HG02973 (cell line): Measurements from ENCODE around the gene ZCWPW1.
"Not testable (repeated sequence)": the region's sequence is repeated elsewhere in the genome, so short reads cannot be mapped to it uniquely, and the experiment has no call there.

Experiments used
- ATAC-seq: cut with Tn5 transposase; IDR thresholded peaks from one replicate; pipeline ENCODE4 v1.9.1; 2021; ENCODE audit warnings: moderate library complexity; ENCODE audit not compliant: unreplicated experiment

ZCWPW1 gene

DNA sequence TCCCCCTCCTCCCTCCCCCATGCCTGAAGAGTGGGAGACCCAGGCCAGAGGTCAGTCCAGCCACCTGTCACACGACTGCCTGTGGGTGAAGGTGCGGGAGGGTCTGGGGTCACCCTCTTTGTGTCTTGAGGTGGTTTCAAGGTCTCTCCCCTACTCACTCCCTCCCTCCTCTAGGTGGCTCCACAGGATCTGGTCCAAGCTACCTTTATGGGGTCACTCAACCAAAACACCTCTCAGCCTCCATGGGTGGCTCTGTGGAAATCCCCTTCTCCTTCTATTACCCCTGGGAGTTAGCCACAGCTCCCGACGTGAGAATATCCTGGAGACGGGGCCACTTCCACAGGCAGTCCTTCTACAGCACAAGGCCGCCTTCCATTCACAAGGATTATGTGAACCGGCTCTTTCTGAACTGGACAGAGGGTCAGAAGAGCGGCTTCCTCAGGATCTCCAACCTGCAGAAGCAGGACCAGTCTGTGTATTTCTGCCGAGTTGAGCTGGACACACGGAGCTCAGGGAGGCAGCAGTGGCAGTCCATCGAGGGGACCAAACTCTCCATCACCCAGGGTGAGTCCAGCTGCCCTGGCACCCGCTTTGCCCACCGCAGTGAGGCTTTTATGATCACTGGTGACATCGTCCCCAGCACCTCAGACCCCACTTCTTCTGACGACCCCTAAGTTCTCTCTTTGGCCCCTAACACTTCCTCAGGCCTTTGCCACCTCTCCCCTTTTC lies 54.5 kb downstream of the ZCWPW1 start:
- ATAC-seq: not testable (repeated sequence)

DNA sequence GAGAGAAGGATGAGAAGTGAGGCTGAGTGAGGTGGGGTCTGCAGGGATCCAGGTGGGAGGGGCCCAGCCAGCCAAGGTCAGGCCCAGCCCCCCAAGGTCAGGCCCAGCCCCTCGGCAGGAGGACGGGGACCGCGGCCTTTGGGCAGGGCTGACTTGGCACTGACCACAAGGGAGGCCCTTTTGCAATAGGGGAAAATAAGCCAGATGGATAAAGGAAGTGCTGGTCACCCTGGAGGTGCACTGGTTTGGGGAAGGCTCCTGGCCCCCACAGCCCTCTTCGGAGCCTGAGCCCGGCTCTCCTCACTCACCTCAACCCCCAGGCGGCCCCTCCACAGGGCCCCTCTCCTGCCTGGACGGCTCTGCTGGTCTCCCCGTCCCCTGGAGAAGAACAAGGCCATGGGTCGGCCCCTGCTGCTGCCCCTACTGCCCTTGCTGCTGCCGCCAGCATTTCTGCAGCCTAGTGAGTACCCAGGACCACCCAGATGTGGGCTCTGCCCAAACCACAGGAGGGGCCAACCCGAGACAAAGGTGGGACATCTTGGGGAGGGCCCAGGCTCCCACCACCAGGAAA lies 55.2 kb downstream of the ZCWPW1 start, which contains the start of gene PILRA:
PILRA (plus strand) TSS at position 227 of the 571 bp plus-strand sequence; CDS start at position 397, 170 bp downstream.
- no peak for ATAC-seq

DNA sequence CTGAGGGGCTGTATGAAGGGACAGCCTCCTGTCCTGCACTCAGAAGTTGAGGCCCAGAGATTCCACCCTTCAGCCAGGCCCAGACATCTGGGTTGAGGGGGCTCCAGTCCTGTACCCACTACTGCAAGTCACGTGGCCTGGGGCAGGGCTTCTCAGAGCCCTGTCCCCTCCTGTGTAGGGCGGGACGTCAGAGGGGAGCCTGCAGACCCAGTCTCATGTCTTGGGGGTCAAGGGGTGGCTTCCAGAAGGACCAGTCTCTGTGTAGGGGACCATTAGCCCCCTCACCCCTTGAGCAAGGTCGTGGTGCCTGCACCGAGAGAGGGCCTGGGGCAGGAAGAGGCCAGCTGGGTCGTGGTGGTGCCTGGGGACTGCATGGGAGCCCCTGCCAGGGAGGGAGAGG lies 55.8 kb downstream of the ZCWPW1 start:
- no peak for ATAC-seq

DNA sequence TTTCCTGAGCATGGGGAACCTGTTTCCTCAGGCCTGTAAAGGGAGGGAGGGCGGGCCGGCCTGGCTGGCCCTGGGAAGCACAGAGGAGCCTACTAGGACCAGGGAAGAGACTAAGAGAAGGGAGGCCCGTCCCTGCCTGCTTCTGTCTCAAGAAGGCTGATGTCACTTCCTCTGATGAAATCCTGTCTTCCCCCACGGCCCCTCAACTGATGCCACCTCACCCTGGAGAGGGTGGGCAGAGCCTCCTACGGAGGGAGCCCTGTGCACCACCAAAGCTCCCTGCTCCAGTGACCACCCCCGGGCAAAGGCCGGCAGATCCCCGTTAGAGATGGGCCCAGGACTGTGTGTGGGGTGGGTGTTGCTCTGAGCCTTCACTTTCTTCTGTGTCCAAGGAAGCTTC lies 56.2 kb downstream of the ZCWPW1 start:
- ATAC-seq: no peak

DNA sequence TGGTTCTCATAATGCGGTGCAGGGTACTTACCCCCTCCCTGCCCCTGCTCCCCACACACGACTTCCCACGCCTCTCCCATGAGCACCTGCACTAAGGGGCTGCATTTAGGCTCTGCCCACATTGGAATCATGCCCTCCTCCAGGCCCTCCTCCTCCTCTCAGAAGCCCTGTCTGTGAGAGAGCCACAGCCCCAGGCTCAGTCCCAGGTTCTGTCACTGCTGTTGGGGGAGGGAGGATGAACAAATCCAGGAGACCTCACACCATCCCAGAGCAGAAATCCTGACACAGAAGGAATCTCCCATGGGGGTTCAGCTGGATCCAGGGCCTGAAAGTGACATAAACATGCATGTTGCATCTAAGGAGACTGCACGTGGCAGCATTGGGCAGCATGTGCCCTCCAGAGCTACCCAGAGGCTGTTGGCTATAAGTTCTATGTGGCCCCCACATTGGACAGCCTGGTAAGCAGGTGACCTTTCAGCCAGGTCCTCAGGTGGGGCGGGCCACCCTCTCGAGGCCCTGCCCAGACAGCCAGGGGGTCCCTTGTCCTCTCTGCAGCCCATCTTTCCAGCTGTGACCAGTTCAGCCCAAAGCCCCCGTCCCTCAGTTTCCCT lies 56.8 kb downstream of the ZCWPW1 start:
- no peak for ATAC-seq

DNA sequence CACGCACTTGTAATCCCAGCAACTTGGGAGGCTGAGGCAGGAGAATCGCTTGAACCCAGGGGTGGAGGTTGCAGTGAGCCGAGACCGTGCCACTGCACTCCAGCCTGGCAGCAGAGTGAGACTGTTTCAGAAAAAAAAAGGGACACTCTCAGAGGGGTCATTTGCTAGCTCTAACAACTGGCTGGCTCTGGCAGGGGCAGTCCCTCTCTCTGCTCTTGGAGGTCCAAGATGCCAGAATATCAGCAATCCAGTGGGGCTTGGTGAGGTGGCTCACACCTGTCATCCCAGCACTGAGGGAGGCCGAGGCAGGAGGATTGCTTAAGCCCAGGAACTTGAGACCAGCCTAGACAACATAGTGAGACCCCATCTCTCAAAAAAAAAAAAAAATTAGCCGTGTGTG lies 57.8 kb downstream of the ZCWPW1 start:
- ATAC-seq: no peak

DNA sequence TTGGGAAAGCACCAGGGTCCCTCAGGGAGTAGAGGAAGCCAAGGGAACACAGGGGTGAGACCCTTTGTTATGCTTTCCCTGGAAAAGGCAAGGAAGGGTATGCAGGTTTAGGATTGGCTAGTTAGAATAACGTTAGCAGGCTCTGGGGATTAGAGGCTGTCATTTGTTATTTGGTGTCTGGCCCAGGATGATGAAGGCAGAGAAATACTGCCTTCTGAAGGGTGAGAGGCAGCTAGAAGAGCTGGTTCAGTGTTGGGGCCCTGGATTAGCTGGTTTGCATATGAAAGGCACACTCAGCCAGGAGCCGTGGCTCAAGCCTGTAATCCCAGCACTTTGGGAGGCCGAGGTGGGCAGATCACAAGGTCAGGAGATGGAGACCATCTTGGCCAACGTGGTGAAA lies 58.2 kb downstream of the ZCWPW1 start:
- ATAC-seq: no peak

DNA sequence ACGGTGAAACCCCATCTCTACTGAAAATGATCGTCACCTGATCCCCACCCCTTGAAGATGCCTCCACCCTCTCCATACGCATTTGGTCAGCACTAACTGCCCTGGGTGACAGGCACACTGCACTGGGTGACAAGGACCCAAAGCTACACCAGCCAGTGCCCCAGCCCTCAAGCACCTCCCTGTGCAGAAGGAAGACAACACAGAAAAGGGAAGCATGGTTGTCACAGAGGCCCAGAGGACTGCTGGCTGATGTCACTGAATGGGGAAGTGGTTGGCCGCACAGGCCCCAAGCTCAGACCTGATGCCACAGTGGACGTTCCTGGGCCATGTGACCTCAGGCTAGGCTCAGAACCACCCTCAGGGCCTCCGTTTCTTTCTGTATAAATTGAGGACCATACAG lies 59.4 kb downstream of the ZCWPW1 start:
- ATAC-seq: peak; percentile 51

DNA sequence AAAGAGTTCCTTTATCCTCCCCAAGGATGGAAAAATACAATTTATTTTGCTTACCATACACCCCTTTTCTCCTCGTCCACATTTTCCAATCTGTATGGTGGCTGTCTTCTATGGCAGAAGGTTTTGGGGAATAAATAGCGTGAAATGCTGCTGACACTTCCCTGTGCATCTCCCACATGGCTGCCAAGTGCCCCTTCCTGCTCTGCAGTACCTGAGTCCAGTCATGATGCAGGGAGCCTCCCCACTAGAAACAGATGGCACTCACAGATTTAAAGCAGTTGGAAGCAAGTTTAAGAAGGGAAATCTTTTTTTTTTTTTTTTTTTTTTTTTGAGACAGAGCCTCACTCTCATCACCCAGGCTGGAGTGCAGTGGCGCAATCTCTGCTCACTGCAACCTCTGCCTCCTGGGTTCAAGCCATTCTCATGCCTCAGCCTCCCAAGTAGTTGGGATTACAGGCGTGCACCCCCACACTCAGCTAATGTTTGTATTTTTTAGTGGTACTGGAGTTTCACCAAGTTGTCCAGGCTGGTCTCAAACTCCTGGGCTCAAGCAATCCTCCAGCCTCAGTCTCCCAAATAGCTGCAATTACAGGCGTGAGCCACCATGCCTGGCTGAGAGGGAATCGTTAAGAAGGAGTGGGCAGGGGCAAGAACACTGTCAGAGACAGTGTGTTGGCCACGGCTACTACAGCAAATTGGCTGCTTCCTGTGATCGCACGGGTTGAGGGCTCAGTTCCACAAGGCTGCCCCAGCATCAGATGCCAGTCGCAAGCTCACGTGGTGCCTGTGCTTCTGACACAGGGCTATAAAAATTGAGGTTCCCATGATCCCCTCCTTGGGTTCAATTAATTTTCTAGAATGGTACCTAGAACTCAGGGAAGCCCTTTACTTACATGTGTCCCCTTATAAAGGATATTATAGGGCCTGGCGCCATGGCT lies 60.6 kb downstream of the ZCWPW1 start:
- no peak for ATAC-seq

DNA sequence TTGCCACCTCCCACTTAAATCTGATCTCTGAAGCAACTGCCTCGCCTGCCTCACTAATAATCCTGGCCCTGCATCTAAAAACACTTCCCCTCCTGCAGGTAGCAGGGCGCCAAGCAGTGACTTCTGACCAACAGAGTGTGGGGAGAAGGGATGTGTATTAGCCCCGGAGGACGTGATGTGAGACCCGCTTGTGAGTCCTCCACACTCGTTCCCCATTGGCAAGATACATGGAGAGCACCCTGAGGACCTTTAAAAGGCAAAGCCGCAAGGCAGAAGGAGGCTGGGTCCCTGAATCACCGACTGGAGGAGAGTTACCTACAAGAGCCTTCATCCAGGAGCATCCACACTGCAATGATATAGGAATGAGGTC lies 61.3 kb downstream of the ZCWPW1 start:
- no peak for ATAC-seq

DNA sequence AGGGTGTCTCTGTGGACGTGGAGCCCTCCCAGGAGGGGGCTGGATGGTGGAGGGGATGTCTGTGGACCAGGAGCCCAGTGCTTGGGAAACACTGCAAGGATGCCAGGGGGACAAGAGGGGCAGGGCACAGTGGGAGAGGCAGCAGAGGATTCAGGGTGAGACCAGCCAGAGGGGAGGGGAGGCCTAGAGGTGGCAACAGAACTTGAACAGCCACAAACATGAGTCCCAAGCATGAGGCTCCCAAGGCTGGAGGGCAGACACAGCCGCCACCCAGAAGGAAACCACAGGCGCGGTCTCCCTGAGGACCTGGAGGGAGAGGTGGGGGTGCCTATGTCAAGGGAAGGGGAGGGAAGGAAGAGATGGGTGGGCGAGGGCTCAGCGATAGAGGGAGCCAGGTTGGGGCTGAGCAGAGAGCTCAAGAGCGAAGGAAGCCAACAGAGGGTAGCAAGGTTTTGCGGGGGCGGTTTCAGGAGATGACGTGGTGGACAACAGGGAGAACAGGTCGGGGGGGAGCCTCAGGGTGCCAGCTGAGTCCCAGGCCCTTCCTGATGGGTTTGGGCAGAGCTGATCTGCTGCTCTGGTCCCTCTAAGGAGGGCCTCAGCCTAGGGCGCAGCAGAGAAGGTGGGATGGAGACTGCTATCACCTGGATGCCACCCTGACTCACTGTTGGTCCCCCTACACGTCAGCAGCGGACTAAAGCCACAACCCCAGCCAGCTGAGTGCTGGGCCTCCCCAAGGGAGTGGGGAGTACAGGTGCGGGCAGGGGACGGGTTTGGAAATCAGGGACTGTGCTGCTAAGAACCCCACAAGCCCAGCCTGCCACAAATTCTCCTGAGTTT lies 61.9 kb downstream of the ZCWPW1 start:
- ATAC-seq: no peak

DNA sequence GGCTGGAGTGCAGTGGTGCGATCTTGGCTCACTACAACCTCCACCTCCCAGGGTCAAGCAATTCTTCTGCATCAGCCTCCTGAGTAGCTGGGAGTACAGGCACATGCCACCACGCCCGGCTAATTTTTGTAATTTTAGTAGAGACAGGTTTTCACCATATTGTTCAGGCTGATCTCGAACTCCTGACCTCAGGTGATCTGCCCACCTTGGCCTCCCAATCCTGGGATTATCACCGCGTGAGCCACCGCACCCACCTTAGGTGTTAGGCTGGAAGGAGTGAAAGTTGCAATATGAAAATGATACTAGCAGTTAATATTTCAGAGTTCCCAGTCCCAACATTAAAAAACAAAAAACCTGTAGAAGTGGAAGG lies 62.5 kb downstream of the ZCWPW1 start:
- ATAC-seq: not testable (repeated sequence)

DNA sequence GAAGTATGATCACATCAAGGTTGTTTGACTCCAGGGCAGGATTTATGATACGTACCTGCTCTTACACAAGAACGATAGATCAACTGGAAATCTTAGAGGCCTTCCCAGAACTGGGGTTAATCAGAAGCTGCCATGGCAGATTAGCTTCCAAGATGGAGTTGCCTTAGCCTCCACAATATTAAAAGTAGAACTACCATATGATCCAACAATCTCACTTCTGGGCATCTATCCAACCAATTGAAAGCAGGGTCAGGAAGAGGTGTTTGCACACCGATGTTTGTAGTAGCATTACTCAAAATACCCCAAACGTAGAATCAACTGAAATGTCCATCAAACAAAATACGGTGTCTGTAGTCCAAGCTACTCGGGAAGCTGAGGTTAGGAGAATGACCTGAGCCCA lies 64.0 kb downstream of the ZCWPW1 start:
- no peak for ATAC-seq

DNA sequence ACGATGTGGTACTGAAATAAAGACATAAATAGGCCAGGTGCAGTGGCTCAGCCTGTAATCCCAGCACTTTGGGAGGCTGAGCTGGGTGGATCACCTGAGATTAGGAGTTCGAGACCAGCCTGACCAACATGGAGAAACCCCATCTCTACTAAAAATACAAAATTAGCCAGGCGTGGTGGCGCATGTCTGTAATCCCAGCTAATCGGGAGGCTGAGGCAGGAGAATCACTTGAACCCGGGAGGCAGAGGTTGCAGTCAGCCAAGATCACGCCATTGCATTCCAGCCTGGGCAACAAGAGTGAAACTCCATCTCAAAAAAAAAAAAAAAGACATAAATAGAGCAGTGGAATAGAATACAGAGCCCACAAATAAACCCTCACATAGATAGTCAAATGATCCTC lies 64.7 kb downstream of the ZCWPW1 start:
- ATAC-seq: not testable (repeated sequence)

DNA sequence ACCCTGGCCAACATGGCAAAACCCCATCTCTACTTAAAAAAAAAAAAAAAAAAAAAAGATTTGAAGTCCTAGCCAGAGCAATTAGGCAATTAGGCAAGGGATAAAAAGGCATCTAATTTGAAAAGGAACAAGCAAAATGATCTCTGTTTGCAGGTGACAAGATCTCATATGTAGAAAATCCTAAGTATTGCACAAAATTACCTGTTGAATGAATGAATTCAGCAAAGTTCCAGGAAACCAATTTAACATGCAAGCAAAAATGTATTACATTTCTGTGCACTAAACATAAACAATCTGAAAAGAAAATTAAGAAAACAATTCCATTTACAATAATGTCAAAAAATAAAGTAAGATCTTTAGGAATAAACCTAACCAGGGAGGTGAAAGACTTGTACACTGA lies 65.4 kb downstream of the ZCWPW1 start:
- no peak for ATAC-seq

DNA sequence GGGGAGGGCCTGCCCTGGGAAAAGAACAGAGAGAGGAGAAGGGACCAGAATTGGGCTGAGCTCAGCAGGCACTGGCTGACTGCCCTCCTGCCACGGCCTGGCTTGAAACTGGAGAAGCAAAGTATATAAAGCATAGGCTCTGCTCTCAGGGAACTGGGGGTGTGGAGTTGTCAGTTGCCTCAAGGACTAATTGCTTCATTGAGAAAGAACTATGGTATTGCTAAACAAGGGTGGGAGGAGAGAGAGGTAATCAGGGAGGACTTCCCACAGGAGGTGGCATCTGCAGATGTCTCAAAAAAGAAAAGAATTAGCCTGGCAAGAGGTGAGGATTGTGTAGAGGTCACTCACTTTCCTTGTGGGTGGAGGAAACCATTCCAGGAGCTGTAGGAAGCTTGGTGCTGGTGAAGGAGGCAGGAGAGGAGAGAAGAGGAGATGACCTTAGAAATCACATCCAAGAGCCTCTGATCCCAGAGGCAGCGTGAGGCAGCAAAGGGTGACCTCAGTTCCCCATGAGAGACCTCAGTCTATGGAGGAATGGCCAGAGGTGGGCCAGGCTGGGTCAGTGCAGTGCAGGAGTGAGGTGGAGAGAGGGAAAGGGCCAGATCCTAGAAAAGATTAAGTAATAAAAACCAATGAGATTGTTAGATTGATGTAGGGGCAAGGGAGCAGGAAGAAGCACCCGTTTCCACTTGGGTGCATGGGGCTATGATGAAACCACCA lies 68.2 kb downstream of the ZCWPW1 start:
- no peak for ATAC-seq

DNA sequence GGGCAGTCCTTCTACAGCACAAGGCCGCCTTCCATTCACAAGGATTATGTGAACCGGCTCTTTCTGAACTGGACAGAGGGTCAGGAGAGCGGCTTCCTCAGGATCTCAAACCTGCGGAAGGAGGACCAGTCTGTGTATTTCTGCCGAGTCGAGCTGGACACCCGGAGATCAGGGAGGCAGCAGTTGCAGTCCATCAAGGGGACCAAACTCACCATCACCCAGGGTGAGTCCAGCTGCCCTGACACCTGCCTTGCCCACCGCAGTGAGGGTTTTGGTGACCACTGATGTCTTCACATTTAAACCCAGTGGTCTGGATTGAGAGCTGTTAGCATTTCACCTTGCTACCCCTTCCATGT lies 69.7 kb downstream of the ZCWPW1 start:
- no peak for ATAC-seq

DNA sequence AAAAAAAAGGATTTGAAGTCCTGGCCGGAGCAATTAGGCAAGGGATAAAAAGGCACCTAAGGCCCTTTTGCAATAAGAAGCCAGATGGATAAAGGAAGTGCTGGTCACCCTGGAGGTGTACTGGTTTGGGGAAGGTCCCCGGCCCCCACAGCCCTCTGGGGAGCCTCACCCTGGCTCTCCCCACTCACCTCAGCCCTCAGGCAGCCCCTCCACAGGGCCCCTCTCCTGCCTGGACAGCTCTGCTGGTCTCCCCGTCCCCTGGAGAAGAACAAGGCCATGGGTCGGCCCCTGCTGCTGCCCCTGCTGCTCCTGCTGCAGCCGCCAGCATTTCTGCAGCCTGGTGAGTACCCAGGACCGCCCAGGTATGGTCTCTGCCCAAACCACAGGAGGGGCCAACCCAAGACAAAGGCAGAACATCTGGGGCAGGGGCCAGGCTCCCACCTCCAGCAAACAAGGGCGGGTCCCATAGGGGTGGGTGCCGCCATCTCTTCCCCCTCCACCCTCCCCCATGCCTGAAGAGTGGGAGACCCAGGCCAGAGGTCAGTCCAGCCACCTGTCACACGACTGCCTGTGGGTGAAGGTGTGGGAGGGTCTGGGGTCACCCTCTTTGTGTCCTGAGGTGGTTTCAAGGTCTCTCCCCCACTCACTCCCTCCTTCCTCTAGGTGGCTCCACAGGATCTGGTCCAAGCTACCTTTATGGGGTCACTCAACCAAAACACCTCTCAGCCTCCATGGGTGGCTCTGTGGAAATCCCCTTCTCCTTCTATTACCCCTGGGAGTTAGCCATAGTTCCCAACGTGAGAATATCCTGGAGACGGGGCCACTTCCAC lies 70.3 kb downstream of the ZCWPW1 start, which contains the start of gene PILRB:
PILRB (plus strand) TSS at position 91 of the 830 bp plus-strand sequence; CDS start at position 277, 186 bp downstream.
- no peak for ATAC-seq

DNA sequence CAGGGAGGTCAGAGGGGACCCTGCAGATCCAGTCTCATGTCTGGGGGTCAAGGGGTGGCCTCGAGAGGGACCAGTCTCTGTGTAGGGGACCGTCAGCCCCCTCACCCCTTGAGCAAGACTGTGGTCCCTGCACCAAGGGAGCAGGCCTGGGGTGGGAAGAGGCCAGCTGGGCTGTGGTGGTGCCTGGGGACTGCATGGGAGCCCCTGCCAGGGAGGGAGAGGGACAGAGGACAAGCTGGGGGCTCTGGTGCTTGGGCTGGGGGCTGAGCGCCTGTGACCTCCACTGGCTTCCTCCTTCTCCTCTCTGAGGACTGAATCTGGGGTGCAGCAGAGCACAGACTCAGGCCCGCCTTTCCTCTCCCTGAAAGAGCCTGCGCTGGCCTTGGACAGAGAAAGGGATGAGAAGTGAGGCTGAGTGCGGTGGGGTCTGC lies 71.4 kb downstream of the ZCWPW1 start:
- no peak for ATAC-seq
